ENCODE measurements around the gene ERBB3.

Gene ERBB3

GRCh38 chr12:56080556-56081138 is 682 bp downstream of the ERBB3 start:
- no peak for DNase-seq

- no peak for DNase-seq
These were observed 1.7 kb downstream of the ERBB3 start for GRCh38 chr12:56081393-56082347.

GRCh38 chr12:56082382-56082781 is 2.4 kb downstream of the ERBB3 start:
- no peak for DNase-seq

GRCh38 chr12:56082967-56083366 is 3.0 kb downstream of the ERBB3 start:
- DNase-seq: no peak

- DNase-seq: peak; percentile 65
These were observed 5.1 kb downstream of the ERBB3 start for GRCh38 chr12:56084958-56085543.

GRCh38 chr12:56086096-56086495 is 6.1 kb downstream of the ERBB3 start:
- DNase-seq: no peak

- DNase-seq: no peak
These were observed 6.6 kb downstream of the ERBB3 start for GRCh38 chr12:56086608-56087007.

GRCh38 chr12:56087220-56087619 is 7.3 kb downstream of the ERBB3 start:
- DNase-seq: no peak

GRCh38 chr12:56097738-56098137 is 17.8 kb downstream of the ERBB3 start:
- no peak for DNase-seq

GRCh38 chr12:56098592-56098991 is 18.6 kb downstream of the ERBB3 start:
- no peak for DNase-seq

GRCh38 chr12:56099787-56100186 is 19.8 kb downstream of the ERBB3 start:
- DNase-seq: no peak

- DNase-seq: no peak
These were observed 21.1 kb downstream of the ERBB3 start for GRCh38 chr12:56101045-56101444.

GRCh38 chr12:56102683-56103065 is 22.7 kb downstream of the ERBB3 start:
- DNase-seq: no peak

GRCh38 chr12:56103066-56103711 is 23.2 kb downstream of the ERBB3 start:
- no peak for DNase-seq

- DNase-seq: no peak
These were observed 23.8 kb downstream of the ERBB3 start for GRCh38 chr12:56103823-56104108.

GRCh38 chr12:56104109-56104814 is 24.3 kb downstream of the ERBB3 start, which contains the start of gene PA2G4:
PA2G4 (plus strand) TSS chr12:56104559; CDS start chr12:56104738, 179 bp downstream.
- peak; percentile 99 for DNase-seq

- DNase-seq: peak; percentile 59
These were observed 25.0 kb downstream of the ERBB3 start for GRCh38 chr12:56104815-56105608.

GRCh38 chr12:56105609-56105902 is 25.6 kb downstream of the ERBB3 start:
- no peak for DNase-seq

GRCh38 chr12:56107242-56107641 is 27.3 kb downstream of the ERBB3 start:
- DNase-seq: peak; percentile 69

GRCh38 chr12:56110571-56110970 is 30.6 kb downstream of the ERBB3 start:
- DNase-seq: no peak

- no peak for DNase-seq
These were observed 34.1 kb downstream of the ERBB3 start for GRCh38 chr12:56114084-56114483.

- DNase-seq: no peak
These were observed 35.4 kb downstream of the ERBB3 start for GRCh38 chr12:56115329-56115728.
